ENCODE data around the gene C15orf39.

The C15orf39 gene

DNA sequence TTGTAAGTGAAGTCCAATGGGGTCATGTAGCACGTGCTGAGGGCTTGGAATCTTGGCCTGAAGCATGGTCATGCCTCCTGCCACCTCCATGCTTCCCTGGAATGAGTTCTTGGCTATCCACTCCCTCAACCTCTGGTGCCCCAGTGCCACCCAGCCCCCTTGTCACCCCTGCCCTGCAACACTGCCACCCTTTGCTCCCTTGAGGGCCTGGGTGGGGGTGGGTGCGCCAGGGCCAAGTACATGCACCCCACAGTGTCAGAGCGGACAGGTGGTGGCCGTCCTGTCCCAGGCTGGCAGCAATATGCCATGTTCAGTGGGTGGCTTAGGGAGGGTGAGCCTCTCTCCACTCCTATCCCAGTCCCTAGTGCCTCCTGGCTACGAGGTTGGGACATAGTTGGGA, 27.6 kb upstream of the C15orf39 start:
- no peak overlapping the region for H3K4me3 ChIP-seq (replicated peaks; ENCODE audit: low read depth, low read length)
- DNase-seq (ENCODE audit: low read depth): no peak
- TF ChIP-seq, protein P1, sequence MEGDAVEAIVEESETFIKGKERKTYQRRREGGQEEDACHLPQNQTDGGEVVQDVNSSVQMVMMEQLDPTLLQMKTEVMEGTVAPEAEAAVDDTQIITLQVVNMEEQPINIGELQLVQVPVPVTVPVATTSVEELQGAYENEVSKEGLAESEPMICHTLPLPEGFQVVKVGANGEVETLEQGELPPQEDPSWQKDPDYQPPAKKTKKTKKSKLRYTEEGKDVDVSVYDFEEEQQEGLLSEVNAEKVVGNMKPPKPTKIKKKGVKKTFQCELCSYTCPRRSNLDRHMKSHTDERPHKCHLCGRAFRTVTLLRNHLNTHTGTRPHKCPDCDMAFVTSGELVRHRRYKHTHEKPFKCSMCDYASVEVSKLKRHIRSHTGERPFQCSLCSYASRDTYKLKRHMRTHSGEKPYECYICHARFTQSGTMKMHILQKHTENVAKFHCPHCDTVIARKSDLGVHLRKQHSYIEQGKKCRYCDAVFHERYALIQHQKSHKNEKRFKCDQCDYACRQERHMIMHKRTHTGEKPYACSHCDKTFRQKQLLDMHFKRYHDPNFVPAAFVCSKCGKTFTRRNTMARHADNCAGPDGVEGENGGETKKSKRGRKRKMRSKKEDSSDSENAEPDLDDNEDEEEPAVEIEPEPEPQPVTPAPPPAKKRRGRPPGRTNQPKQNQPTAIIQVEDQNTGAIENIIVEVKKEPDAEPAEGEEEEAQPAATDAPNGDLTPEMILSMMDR (IDR thresholded peaks at IDR 0.05; ENCODE audit: low read length, missing control alignments): no peak

DNA sequence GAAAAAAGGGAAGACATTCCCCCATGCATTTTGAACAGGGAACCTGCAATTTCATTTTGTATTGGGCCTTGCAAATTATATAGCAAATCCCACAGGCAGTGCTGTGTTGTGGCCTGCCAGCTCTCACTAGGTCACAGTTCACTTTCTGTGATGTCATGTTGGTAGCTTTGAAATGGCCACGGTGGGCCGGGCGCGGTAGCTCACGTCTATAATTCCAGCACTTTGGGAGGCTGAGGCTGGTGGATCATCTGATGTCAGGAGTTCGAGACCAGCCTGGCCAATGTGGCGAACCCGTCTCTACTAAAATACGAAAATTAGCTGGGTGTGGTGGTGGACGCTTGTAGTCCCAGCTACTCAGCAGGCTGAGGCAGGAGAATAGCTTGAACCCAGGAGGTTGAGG, 27.0 kb upstream of the C15orf39 start:
- DNase-seq (ENCODE audit: low read depth): no peak
- TF ChIP-seq, protein P1 (IDR thresholded peaks at IDR 0.05; ENCODE audit: low read length, missing control alignments): no peak
- H3K4me3 ChIP-seq (replicated peaks; ENCODE audit: low read depth, low read length): no peak overlapping the region

DNA sequence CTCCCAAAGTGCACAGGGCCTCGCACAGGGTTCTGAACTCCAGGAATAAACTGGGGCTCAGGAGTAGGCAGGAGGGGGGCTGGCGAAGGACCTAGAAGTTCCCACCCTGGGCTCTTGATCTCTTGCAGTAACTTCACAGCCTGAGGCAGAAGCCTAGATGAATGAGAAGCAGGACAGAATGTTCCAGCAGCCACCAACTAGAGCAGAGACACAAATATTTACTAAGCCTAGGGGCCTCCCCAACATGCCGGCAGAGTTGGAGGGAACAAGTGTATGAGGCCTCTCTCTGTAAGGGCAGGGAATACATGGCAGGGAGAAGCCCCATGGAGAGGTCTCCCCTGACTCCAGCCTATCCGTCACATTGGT, 25.3 kb upstream of the C15orf39 start:
- no peak for DNase-seq (ENCODE audit: low read depth)
- TF ChIP-seq, protein P1 (IDR thresholded peaks at IDR 0.05; ENCODE audit: low read length, missing control alignments): no peak
- no peak overlapping the region for H3K4me3 ChIP-seq (replicated peaks; ENCODE audit: low read depth, low read length)

DNA sequence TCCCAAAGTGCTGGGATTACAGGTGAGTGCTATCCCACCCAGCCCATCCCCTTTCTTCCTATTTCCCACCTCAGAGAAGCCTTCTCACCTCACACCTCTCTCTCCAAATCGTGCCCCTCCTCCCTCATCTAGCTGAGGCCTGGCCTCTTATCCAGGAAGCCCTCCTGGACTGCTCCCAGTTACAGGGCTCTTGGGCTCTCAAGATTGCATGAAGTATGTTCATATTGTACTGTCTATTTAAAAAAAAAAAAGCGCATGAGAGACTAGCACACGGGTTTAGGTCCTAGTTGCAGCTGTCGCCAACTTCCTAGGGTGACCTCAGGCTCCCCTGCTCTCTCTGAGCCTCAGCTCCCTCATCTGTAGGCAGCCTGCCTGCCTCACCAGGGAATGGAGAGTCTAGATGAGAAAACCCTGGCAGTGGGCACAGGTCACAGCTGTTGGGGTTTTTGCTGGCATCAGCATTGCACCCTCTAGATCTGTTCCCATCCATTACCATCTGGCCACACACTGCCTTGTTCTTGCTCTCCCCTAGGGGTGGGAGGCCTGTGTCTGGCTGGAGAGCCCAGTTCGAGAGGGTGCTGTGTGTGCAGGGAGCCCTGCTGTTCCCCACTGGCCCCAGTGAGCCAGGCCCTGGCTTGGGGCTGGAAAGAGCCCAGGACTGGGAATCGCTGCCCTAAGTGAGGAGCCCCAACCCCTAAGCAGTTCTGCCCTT, 24.2 kb upstream of the C15orf39 start:
- H3K4me3 ChIP-seq (replicated peaks; ENCODE audit: low read depth, low read length): no peak overlapping the region
- TF ChIP-seq, protein P1 (IDR thresholded peaks at IDR 0.05; ENCODE audit: low read length, missing control alignments): no peak

DNA sequence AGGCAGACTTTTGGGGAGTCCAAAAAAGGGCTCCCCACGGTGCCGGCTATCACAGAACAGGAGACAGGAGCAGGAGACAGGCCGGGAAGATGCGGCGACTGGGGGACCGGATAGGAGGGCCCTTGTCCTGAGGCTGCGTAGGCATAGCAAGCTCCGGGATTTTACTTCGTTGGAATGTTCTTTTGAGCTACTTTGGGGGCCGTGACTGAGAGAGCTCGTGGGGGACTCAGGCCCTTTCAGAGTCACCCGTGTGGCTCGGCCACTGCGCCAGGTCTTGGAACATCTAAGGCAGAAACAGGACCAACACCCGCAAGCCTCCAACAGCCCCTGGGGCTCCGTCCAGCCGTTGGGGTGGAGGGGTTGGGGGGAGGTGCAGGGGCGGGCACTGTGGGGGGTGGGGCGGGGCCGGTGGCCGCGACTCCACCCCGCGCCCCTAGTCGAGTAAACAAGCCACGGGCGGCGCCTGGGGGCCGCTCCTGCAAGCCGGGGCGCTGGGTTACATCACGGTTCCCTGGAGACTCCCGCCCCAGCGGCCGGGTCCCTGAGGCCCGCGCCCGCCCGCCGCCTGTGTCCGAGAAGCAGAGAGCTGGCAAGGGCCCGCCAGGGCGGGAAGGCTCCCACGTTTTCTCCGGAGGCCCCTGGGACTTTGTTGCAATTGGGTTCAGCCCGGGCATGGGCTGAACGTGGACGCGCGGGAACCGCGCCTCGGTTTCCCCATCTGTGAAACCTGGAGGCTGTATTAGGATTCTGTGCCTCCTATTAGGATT, 23.3 kb upstream of the C15orf39 start:
- H3K4me3 ChIP-seq (replicated peaks; ENCODE audit: low read depth, low read length): no peak overlapping the region
- TF ChIP-seq, protein P1 (IDR thresholded peaks at IDR 0.05; ENCODE audit: low read length, missing control alignments): no peak
- no peak for DNase-seq (ENCODE audit: low read depth)

More for the DNA sequence above, 24.2 kb upstream of the C15orf39 start:
- DNase-seq (ENCODE audit: low read depth): no peak

DNA sequence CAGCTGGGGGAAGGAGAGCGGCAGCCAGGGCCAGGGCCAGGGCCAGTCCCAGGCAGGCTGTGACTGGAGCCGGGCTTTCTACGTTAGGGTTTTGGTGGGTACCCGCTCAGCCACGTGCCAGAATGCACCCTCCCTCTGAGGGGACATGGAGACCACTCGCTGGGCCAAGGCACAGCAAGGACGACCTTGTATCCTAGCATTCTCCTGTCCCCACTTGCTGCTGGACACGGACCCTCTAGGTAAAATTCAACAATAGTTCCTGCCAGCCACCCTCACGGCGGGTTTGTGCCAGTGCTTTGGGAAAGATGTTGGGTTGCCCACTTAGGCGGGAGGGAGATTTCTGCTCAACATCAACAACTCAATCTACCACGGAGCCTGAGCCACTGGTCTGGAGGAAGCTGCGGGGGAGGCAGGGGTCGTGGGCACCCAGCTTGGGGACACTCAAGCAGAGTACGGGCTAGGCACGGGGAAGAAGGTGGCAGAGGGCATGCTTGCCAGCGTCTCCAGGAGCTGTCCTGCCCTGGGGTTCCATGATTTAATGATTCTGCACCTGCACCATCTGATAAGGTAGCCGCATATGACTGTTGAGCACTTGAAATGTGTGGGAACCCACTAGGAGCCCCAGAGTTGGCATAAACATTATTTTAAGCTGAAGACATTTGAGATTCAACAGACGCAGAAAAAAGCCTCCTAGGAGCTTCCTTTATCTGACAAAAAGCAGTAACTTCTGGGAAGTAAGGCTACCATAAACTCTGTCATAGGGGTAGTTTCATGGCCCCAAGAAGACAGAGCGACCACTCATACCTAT, 22.5 kb upstream of the C15orf39 start:
- no peak for DNase-seq (ENCODE audit: low read depth)
- no peak overlapping the region for H3K4me3 ChIP-seq (replicated peaks; ENCODE audit: low read depth, low read length)
- TF ChIP-seq, protein P1 (IDR thresholded peaks at IDR 0.05; ENCODE audit: low read length, missing control alignments): no peak

All from fibroblast of pulmonary artery (primary cell).